H1 (cell line): ENCODE results near the gene HMMR. TPM values are rescaled to one million over a fixed set of nuclear protein-coding genes. Genes with fewer than 3 reads are reported as not detected.
A peak's percentile ranks its signal among the peaks of the same experiment; 100 is the strongest.

Source experiments
- ATF3 ChIP-seq: IDR thresholded peaks from 2 replicates; pipeline ENCODE4 v1.6.1; 2011; ENCODE audit warnings: low read depth, mild to moderate bottlenecking, low read length; ENCODE audit not compliant: insufficient read depth
- CEBPB ChIP-seq: IDR thresholded peaks from 2 replicates; pipeline ENCODE4 v1.6.1; 2012; ENCODE audit warnings: low read depth, low read length
- CHD7 ChIP-seq: fragments of 300-600 bp; sonication (generic); IDR thresholded peaks from 2 replicates; pipeline ENCODE4 v1.7.1; 2012; ENCODE audit warnings: low read length, moderate library complexity, mild to moderate bottlenecking, inconsistent platforms; ENCODE audit not compliant: insufficient replicate concordance
- EGR1 ChIP-seq: IDR thresholded peaks from 2 replicates; pipeline ENCODE4 v1.6.1; 2011; ENCODE audit warnings: low read depth, low read length, borderline replicate concordance
- KDM4A ChIP-seq: IDR thresholded peaks from one replicate; pipeline ENCODE4 v1.7.1; 2012; ENCODE audit warnings: low read depth, mild to moderate bottlenecking, moderate library complexity, low read length, inconsistent platforms; ENCODE audit not compliant: severe bottlenecking
- MAFK ChIP-seq: IDR thresholded peaks from 2 replicates; pipeline ENCODE4 v1.6.1; 2012; ENCODE audit warnings: low read depth, mild to moderate bottlenecking, improper control_type of control experiment, low read length
- NANOG ChIP-seq: IDR thresholded peaks from 2 replicates; pipeline ENCODE4 v1.6.1; 2011; ENCODE audit warnings: low read length, low read depth, mild to moderate bottlenecking, inconsistent platforms; ENCODE audit not compliant: insufficient read depth, poor library complexity, severe bottlenecking
- RXRA ChIP-seq: IDR thresholded peaks from 2 replicates; pipeline ENCODE4 v1.6.1; 2011; ENCODE audit warnings: low read depth, mild to moderate bottlenecking, low read length, moderate library complexity; ENCODE audit not compliant: insufficient read depth
- TAF7 ChIP-seq: optimal IDR thresholded peaks from 2 replicates; pipeline ENCODE3; 2011; ENCODE audit warnings: low read depth, mild to moderate bottlenecking, inconsistent platforms, low read length, moderate library complexity, borderline replicate concordance
- TEAD4 ChIP-seq: IDR thresholded peaks from 2 replicates; pipeline ENCODE4 v1.6.1; 2012; ENCODE audit warnings: low read depth, low read length, inconsistent platforms, mixed read lengths
- polyA plus RNA-seq, 7 experiments: library from polyadenylated mRNA; depleted of rRNA in 3 of 7; stranded (reverse) in 5 of 7; unstranded in 2 of 7; fragments of >200 nt in 5 of 7; fragments of 200-250 nt in 2 of 7; gene quantifications; 1 replicate in 5 of 7; 2 replicates in 1 of 7; 4 replicates in 1 of 7; pipeline versions ENCODE4 v1.2.1 to v1.2.3, GENCODE V29; 2011 to 2013; ENCODE audit warnings: missing spikeins in 2 of 7, mixed read lengths in 2 of 7
- total RNA-seq: library from RNA; stranded (reverse); fragmentation: NEBNext Ultra II Directional; extraction: Animal tissue kit (Norgen Biotek cat#: 25700); gene quantifications from 2 replicates; pipeline ENCODE4 v1.2.1, GENCODE V29; 2021

The HMMR gene
- total and polyA plus RNA-seq, 2 of the 8 experiments (the other 6 are each of a cell fraction or from before 2014, with no cell fraction given) = 17.5 to 77.3 TPM

- TF ChIP-seq MAFK (no peak), CEBPB (no peak), KDM4A (no peak), NANOG (no peak), RXRA (no peak), CHD7 (no peak), TAF7 (peak; percentile 77), EGR1 (no peak), TEAD4 (0 out of 2 replicates have a peak, but pooled peaks have one; percentile 8), ATF3 (no peak)
These were observed at the start of gene HMMR (continued) for GRCh38 chr5:163460562-163461171.
